ENCODE data around the gene CTSW. TPM values are rescaled to one million over a fixed set of nuclear protein-coding genes. Genes with fewer than 3 reads are reported as not detected.

Gene CTSW
- total RNA-seq, 2 experiments from 2014 or later, result 39.3 to 41.5 TPM

- H3K4me1 Mint-ChIP-seq, result peaks cover 37% of the 10 kb centered on the region
- no peaks in the 10 kb centered on the region for H3K36me3 Mint-ChIP-seq
- no peak overlapping the region for H3K4me3 Mint-ChIP-seq
- H3K27ac Mint-ChIP-seq, result peak overlapping the region; percentile 60
- no peak for DNase-seq
- no peaks in the 10 kb centered on the region for H3K27me3 Mint-ChIP-seq
- H3K9me3 Mint-ChIP-seq, result no peaks in the 10 kb centered on the region
These were observed 52.9 kb downstream of the CTSW start for GRCh38 chr11:65932558-65932919.

Other genes starting within 250 kb of the CTSW start
- 100 to 1,000 TPM; 123 to 127 TPM for gene SIPA1, start 241.7 kb upstream of the CTSW start, total RNA-seq
- gene RELA, start 216.9 kb upstream of the CTSW start, total RNA-seq, result 10 to 100 TPM; 69.6 to 71.6 TPM
- gene KAT5, start 167.6 kb upstream of the CTSW start, total RNA-seq, result 10 to 100 TPM; 65.0 to 65.4 TPM
- 100 to 1,000 TPM; 104 to 108 TPM for gene RNASEH2C, start 159.0 kb upstream of the CTSW start, total RNA-seq
- 10 to 100 TPM; 20.4 to 20.6 TPM for gene AP5B1, start 98.9 kb upstream of the CTSW start, total RNA-seq
- under 1 TPM; 0.42 to 0.45 TPM for gene OVOL1, start 92.8 kb upstream of the CTSW start, total RNA-seq
- gene SNX32, start 45.9 kb upstream of the CTSW start, total RNA-seq, result 1 to 10 TPM; 2.4 to 3.3 TPM
- 1,000 to 10,000 TPM; 1,050 to 1,075 TPM for gene CFL1, start 21.7 kb upstream of the CTSW start, total RNA-seq
- gene MUS81, start 19.4 kb upstream of the CTSW start, total RNA-seq, result 10 to 100 TPM; 64.0 to 67.4 TPM
- 1 to 10 TPM; 8.5 to 8.9 TPM for gene EFEMP2, start 7.0 kb upstream of the CTSW start, total RNA-seq
- gene FIBP, start 8.6 kb downstream of the CTSW start, total RNA-seq, result 100 to 1,000 TPM; 113 to 114 TPM
- 10 to 100 TPM; 78.5 to 81.3 TPM for gene CCDC85B, start 10.8 kb downstream of the CTSW start, total RNA-seq
- gene FOSL1, start 20.6 kb downstream of the CTSW start, total RNA-seq, result 10 to 100 TPM; 15.8 to 16.0 TPM
- 10 to 100 TPM; 16.8 to 16.9 TPM for gene C11orf68, start 39.2 kb downstream of the CTSW start, total RNA-seq
- 100 to 1,000 TPM; 108 to 109 TPM for gene DRAP1, start 39.6 kb downstream of the CTSW start, total RNA-seq
- not detected for gene TSGA10IP, start 65.6 kb downstream of the CTSW start, total RNA-seq
- gene SART1, start 81.9 kb downstream of the CTSW start, total RNA-seq, result 10 to 100 TPM; 59.6 to 62.6 TPM
- gene EIF1AD, start 122.3 kb downstream of the CTSW start, total RNA-seq, result 10 to 100 TPM; 56.8 to 63.7 TPM
- 100 to 1,000 TPM; 253 to 277 TPM for gene BANF1, start 122.7 kb downstream of the CTSW start, total RNA-seq
- not detected for gene CST6, start 132.2 kb downstream of the CTSW start, total RNA-seq
- not detected for gene CATSPER1, start 146.6 kb downstream of the CTSW start, total RNA-seq
- gene GAL3ST3, start 169.3 kb downstream of the CTSW start, total RNA-seq, result under 1 TPM; 0.70 to 0.95 TPM
- 100 to 1,000 TPM; 268 TPM for gene SF3B2, start 172.5 kb downstream of the CTSW start, total RNA-seq
- 10 to 100 TPM; 58.4 to 61.4 TPM for gene PACS1, start 190.4 kb downstream of the CTSW start, total RNA-seq

All from activated naive CD8-positive, alpha-beta T cell treated with anti-CD3 and anti-CD28 coated beads for 36 hours (primary cell).